Gastroesophageal sphincter (tissue), 3 donors: ENCODE data around the gene ZNF853.

Experiments used
- CTCF ChIP-seq, 4 experiments: fragments of 200-600 bp in 2 of 4; fragments of 450-650 bp in 2 of 4; sonication (generic) in 1 of 4; IDR thresholded peaks; one replicate each; pipeline ENCODE4 v1.5.1; 2017 to 2019; ENCODE audit warnings: antibody characterized with exemption in 4 of 4, mild to moderate bottlenecking in 2 of 4, moderate library complexity in 2 of 4
- EP300 ChIP-seq: sonication (generic); formaldehyde crosslinking; IDR thresholded peaks from one replicate; pipeline ENCODE4 v1.6.1; 2017; ENCODE audit warnings: antibody characterized with exemption, mild to moderate bottlenecking
- POLR2AphosphoS5 ChIP-seq: sonication (generic); formaldehyde crosslinking; IDR thresholded peaks from one replicate; pipeline ENCODE4 v1.6.1; 2017; ENCODE audit warnings: antibody characterized with exemption

- TF ChIP-seq EP300 (no peak), CTCF (IDR thresholded peaks at IDR 0.05) (no peak), POLR2AphosphoS5 (no peak)
These were observed 36.5 kb downstream of the ZNF853 start for GRCh38 chr7:6651851-6652445.
